ENCODE measurements around the gene NOTCH3.

- TF ChIP-seq EZH2 (IDR thresholded peaks at IDR 0.05; ENCODE audit: borderline replicate concordance), result no peak
- TF ChIP-seq, protein P1, sequence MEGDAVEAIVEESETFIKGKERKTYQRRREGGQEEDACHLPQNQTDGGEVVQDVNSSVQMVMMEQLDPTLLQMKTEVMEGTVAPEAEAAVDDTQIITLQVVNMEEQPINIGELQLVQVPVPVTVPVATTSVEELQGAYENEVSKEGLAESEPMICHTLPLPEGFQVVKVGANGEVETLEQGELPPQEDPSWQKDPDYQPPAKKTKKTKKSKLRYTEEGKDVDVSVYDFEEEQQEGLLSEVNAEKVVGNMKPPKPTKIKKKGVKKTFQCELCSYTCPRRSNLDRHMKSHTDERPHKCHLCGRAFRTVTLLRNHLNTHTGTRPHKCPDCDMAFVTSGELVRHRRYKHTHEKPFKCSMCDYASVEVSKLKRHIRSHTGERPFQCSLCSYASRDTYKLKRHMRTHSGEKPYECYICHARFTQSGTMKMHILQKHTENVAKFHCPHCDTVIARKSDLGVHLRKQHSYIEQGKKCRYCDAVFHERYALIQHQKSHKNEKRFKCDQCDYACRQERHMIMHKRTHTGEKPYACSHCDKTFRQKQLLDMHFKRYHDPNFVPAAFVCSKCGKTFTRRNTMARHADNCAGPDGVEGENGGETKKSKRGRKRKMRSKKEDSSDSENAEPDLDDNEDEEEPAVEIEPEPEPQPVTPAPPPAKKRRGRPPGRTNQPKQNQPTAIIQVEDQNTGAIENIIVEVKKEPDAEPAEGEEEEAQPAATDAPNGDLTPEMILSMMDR (IDR thresholded peaks at IDR 0.05; ENCODE audit: poor library complexity), result no peak
- no peak for TF ChIP-seq EZH2phosphoT487 (IDR thresholded peaks at IDR 0.05; ENCODE audit: low read depth, severe bottlenecking, unreplicated experiment)
Observed at GRCh38 chr19:15200553-15201364, at the start of gene NOTCH3.
